Measurements from ENCODE around the gene ZNF850.

Gene ZNF850

GRCh38 chr19:36772311-36773222, at the start of gene ZNF850:
Gene ZNF850 (minus strand): TSS chr19:36772807. CDS start chr19:36762606, 10,201 bp downstream.
- POLR2A ChIA-PET: interaction anchor here (0.6 to 0.9 kb wide), 2 partner anchors 66 to 132 kb away, joined by 3 to 4 read pairs; no protein-coding TSS in a partner anchor
- CTCF ChIA-PET: no interaction called here
- H3K4me3 ChIP-seq (ENCODE audit: low read depth, low read length): peak within 1 kb of the TSS; percentile 96
- peak; percentile 55 for DNase-seq (ENCODE audit: low read depth, low spot score)
- no peak for TF ChIP-seq CTCF (IDR thresholded peaks at IDR 0.05; ENCODE audit: insufficient read depth, low read length, missing control alignments)

- no peak for TF ChIP-seq CTCF (IDR thresholded peaks at IDR 0.05; ENCODE audit: insufficient read depth, low read length, missing control alignments)
- DNase-seq (ENCODE audit: low read depth, low spot score): no peak
- ChIA-PET POLR2A (no interaction called here), CTCF (no interaction called here)
- H3K4me3 ChIP-seq (ENCODE audit: low read depth, low read length): no peak overlapping the region
Measured at GRCh38 chr19:36821758-36822157, 49.2 kb upstream of the ZNF850 start.

- ChIA-PET POLR2A (no interaction called here), CTCF (no interaction called here)
- H3K4me3 ChIP-seq (ENCODE audit: low read depth, low read length): no peak overlapping the region
- no peak for TF ChIP-seq CTCF (IDR thresholded peaks at IDR 0.05; ENCODE audit: insufficient read depth, low read length, missing control alignments)
- DNase-seq (ENCODE audit: low read depth, low spot score): no peak
Measured at GRCh38 chr19:36819130-36819630, 46.6 kb upstream of the ZNF850 start.

- H3K4me3 ChIP-seq (ENCODE audit: low read depth, low read length): no peak overlapping the region
- no peak for DNase-seq (ENCODE audit: low read depth, low spot score)
- ChIA-PET CTCF (no interaction called here), POLR2A (no interaction called here)
- no peak for TF ChIP-seq CTCF (IDR thresholded peaks at IDR 0.05; ENCODE audit: insufficient read depth, low read length, missing control alignments)
Measured at GRCh38 chr19:36807029-36807428, 34.4 kb upstream of the ZNF850 start.

GRCh38 chr19:36805364-36805763, 32.8 kb upstream of the ZNF850 start:
- POLR2A ChIA-PET: no interaction called here
- no peak for TF ChIP-seq CTCF (IDR thresholded peaks at IDR 0.05; ENCODE audit: insufficient read depth, low read length, missing control alignments)
- CTCF ChIA-PET: no interaction called here
- H3K4me3 ChIP-seq (ENCODE audit: low read depth, low read length): no peak overlapping the region
- DNase-seq (ENCODE audit: low read depth, low spot score): no peak

- ChIA-PET POLR2A (no interaction called here), CTCF (interaction anchor here (1.0 kb wide), 1 partner anchor 16 kb away, joined by 3 read pairs; no protein-coding TSS in a partner anchor)
- DNase-seq (ENCODE audit: low read depth, low spot score): no peak
- peak overlapping the region; percentile 93 for H3K4me3 ChIP-seq (ENCODE audit: low read depth, low read length)
- TF ChIP-seq CTCF (IDR thresholded peaks at IDR 0.05; ENCODE audit: insufficient read depth, low read length, missing control alignments): no peak
Measured at GRCh38 chr19:36797786-36798108, 25.1 kb upstream of the ZNF850 start.
